ENCODE results near the gene RMI2.

Gene RMI2

DNA sequence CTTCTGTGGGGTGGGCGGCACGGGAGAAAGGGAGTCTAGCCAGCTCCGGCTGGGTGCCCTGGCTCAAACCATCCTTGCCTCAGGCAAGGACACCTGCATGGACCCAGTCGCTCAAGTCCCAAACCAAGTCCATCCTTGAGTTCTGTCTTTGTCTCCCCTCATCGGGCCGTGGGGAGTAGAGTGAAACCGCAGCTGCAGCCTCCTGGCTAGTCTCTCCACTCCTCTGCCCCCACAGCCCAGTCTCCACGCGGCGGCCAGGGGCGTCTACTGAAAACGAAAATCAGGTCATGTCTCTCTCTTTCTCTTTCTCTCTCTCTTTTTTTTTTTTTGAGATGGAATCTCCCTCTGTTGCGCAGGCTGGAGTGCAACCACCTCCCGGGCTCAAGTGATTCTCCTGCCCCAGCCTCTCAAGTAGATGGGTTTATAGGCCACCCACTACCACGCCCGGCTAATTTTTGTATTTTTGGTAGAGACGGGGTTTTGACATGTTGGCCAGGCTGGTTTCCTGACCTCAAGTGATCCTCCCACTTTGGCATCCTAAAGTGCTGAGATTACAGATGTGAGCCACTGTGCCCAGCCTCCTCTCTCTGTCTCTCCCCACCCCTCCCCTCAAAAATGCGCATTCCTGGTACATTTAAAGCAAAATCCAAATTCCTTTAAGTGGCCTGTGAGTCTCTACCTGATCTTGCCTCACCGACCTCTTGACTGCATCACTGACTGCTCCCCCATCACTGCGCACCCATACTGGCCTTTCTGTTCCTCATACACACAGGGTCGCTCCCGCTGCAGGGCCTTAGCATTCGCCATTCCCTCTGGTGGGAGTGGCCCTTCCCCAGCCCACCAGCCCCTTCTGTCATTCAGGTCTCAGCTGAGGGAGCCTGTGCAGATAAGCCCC is 17.7 kb upstream of the RMI2 start:
- in situ Hi-C loops (cut with HindIII; ENCODE audit: low sequenced_read_pairs): no loop called here

DNA sequence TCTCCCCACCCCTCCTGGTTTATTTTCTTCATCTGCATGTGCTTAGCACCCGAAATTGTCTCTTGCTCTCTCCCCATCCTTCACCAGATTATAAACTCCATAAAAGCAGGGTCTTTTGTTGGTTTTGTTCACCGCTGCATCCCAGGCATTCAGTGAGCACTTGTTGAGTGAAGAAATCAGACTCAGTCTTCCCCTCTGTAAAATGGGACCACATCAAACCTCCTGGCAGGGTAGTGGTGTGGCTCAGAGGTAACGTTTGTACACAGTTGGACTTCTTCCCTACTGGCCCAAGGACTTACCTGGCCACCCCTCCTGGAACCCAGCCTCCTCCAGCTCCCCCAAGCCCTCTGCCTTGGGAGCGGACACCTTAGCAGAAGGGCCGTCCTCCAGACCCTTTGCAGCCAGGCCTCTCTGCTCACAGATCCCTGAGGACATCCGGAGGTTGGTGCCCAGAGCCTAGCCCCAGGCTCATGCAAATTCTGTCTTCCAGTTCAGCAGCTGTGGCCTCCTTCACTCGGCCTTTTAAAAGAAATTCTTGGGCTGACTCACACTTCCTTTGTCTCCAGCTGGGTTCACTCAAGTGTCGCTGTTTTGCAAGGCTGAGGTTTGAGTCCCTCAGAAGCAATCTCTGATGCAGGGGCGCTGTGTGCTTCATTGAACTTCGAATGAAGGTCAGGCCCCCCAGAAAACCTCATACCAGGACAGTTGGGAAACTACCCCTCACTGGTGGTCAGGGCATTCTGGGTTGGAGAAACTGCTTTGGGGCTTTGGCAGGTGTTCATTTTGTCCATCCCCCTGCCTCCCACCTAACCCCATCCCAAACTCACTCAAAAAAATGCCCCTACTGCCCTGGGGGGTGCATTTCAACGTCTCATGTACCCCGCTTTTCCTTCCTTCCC is 16.8 kb upstream of the RMI2 start:
- in situ Hi-C loops (cut with HindIII; ENCODE audit: low sequenced_read_pairs): no loop called here

GRCh38 chr16:11329071-11329491 is 16.2 kb upstream of the RMI2 start:
- in situ Hi-C loops (cut with HindIII; ENCODE audit: low sequenced_read_pairs): no loop called here

DNA sequence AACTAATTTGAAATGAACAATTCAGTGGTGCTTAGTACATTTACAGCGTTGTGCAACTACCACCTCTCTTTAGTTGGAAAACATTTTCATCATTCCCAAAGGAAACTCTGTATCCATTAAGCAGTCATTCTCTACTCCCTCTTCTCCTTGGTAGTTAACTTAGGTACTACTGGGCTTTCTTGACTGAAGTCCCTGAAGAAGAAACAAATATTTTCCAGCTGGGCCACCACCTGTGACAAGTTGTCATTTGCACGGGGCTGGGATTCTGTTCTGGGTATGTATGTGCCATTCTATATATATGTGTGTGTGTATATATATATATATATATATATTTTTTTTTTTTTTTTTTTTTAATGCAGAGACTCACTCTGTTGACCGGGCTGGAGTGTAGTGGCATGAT is 15.4 kb upstream of the RMI2 start:
- in situ Hi-C loops (cut with HindIII; ENCODE audit: low sequenced_read_pairs): no loop called here

DNA sequence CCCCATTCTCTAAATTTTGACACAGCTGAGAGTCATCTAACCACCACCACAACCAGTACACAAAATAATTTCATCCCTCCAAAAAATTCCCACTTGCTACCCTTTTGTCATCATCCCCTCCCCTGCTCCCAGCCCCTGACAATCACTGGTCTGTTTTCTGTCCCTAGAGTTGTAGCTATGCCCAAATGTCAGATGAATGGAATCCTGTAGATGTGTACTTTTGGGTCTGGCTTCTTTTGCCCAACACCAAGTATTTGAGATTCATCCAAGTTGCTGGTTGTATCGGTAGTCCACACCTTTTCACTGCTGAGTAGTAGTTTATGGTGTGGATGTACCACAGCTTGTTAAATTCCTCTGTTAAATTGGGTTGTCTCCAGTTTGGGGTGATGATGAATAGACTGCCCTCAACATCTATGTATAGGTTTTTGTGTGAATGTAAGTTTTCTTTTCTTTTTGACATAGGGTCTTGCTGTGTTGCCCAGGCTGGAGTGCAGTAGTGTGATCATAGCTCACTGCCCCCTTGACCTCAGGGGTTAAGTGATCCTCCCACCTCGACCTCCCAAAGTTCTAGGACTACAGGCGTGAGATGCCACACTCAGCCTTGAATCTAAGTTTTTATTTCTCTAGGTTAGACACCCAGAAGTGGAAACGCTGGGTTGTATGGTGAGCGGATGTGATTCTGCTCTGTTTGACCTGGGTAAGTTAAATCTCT is 14.6 kb upstream of the RMI2 start:
- in situ Hi-C loops (cut with HindIII; ENCODE audit: low sequenced_read_pairs): no loop called here

GRCh38 chr16:11331967-11332366 is 13.3 kb upstream of the RMI2 start:
- in situ Hi-C loops (cut with HindIII; ENCODE audit: low sequenced_read_pairs): no loop called here

DNA sequence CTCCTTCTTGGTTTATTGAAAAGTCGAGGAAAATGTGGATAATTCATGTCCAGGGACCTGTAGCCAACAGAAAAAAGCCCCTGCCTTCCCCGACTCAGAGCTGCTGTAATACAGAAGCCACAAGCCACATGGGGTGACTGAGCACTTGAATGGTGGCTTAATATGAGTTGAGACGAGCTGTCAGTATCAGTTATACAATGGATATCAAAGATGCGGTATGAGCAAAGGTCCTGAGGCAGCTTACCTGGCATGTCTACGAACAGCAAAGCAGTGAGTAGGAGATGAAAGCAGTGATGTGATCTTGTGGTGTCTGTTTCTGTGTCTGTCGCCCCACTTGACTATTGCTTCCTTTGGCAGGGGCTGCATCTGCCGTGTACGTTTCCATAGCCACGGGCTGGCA is 12.2 kb upstream of the RMI2 start:
- in situ Hi-C loops (cut with HindIII; ENCODE audit: low sequenced_read_pairs): no loop called here

GRCh38 chr16:11333702-11334101 is 11.6 kb upstream of the RMI2 start:
- in situ Hi-C loops (cut with HindIII; ENCODE audit: low sequenced_read_pairs): no loop called here

DNA sequence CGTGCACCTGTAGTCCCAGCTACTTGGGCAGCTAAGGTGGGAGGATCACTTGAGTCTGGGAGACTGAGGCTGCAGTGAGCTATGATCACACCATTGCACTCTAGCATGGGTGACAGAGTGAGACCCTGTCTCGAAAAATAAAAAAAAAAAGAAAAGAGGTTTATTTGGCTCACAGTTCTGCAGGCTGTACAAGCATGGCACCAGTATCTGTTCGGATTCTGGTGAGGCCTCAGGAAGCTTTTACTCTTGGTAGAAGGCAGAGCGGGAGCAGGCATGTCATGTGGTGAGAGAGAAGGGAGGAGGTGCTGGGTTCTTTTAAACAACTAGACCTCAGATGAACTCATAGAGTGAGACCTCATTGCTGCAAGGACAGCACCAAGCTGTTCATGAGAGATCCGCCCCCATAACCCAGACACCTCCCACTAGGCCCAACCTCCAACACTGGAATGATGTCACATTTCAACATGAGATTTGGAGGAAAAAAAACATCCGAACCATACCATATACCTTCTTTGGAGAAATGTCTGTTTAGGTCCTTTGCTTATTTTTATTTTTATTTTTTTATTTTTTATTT is 10.3 kb upstream of the RMI2 start:
- in situ Hi-C loops (cut with HindIII; ENCODE audit: low sequenced_read_pairs): no loop called here

DNA sequence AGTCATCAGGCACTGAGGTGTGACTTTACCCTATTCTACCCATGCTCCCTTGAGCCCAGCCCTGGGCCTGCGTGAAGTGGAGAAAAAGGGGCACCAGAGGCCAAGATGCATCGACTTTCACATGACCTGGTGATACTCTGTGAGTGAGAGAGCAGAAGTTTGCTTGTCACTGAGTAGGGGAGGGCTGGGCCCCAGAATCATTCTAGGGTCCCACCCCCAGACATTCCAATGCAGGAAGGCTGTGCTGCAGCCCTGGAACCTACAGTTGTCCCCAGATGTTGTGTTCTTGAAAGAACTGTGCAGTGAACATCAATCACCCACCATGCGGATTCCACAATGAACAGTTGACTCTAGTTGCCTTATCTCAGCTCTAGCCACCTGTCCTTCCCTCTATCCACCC is 6.2 kb upstream of the RMI2 start:
- in situ Hi-C loops (cut with HindIII; ENCODE audit: low sequenced_read_pairs): no loop called here

GRCh38 chr16:11340710-11341109 is 4.5 kb upstream of the RMI2 start:
- in situ Hi-C loops (cut with HindIII; ENCODE audit: low sequenced_read_pairs): no loop called here

- in situ Hi-C loops (cut with HindIII; ENCODE audit: low sequenced_read_pairs): no loop called here
Measured at GRCh38 chr16:11341371-11341770, 3.9 kb upstream of the RMI2 start.

DNA sequence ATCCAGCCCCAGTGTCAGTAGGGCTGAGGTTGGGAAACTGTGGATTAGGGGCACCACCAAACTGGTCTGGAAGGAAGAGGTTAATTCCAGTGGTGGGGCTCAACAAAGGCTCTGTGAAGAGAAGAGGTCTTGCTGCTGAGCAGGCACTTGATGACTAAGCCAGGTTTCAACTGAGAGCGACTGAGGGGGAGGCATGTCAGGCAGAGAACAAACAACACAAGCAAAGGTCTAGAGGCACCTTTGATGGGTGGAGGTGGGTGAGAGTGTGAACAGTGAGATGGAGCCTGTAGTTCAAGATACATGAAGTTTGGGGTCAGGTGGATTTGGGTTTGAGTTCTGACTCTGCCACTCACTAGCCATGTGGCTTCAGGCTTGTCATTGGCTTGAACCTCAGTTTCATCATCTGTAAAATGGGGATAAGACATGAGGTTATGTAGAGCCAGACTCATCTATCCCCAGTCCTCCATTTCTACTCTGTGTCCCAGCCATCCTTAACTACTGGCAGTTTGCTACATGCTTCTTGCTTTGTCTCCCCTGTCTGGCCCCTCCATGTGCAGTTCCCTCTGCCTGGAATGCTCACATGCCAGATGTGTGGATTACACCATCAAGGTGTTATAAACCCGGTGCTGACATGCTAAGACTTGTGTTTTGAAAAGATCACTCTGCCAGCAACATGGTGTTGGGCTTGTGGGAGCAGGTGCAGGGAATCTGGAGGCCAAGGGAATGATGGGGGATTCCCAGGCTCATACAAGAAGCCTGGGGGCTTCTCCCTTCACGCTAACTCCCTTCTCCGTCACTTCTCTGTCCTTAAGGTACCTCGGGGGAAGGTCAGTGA is 3.0 kb upstream of the RMI2 start:
- in situ Hi-C loops (cut with HindIII; ENCODE audit: low sequenced_read_pairs): no loop called here

GRCh38 chr16:11346700-11347319 is 1.6 kb downstream of the RMI2 start:
- in situ Hi-C loops (cut with HindIII; ENCODE audit: low sequenced_read_pairs): no loop called here

GRCh38 chr16:11347831-11348230 is 2.6 kb downstream of the RMI2 start:
- in situ Hi-C loops (cut with HindIII; ENCODE audit: low sequenced_read_pairs): no loop called here

DNA sequence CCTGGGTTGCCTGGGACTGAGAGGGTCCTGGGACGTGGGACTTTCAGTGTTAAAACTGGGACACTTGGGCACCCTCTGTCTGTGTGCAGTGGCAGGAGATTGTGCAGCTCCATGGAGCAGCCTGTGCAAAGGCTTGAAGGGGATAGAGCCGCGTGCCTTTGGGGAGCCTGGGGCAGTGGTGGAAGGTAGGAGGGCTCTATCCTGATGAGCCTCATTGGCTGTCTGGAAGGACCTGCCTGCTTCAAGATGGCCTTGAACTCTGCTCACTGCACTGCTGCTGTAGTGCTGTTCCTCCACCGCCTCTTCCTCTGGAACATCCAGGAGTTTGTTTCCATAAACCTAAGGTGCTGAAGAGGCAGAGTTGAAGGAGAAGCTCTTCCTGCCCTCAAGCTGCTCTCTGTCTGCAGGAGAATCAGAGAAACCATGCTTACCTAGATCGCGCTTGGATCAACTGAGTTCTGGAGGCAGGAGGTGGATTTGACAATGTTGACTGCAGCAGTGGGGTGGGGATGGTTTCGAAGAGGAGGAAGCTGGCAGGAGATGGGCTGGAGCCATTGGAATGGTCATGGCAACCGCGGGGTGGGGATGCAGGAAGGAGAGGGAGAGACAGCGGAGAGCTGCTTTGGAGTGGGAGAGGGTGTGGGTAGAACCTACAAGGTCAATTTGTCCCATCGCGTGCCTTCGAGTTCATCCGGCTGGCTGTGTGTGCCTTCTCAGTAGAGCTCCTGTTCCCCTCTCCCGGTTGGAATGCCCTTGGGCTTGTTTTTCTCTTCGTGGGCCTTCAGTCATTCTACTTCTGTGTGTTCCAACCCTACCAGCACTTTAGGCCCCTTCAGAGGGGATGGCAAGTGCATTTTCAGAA is 3.7 kb downstream of the RMI2 start:
- in situ Hi-C loops (cut with HindIII; ENCODE audit: low sequenced_read_pairs): no loop called here

DNA sequence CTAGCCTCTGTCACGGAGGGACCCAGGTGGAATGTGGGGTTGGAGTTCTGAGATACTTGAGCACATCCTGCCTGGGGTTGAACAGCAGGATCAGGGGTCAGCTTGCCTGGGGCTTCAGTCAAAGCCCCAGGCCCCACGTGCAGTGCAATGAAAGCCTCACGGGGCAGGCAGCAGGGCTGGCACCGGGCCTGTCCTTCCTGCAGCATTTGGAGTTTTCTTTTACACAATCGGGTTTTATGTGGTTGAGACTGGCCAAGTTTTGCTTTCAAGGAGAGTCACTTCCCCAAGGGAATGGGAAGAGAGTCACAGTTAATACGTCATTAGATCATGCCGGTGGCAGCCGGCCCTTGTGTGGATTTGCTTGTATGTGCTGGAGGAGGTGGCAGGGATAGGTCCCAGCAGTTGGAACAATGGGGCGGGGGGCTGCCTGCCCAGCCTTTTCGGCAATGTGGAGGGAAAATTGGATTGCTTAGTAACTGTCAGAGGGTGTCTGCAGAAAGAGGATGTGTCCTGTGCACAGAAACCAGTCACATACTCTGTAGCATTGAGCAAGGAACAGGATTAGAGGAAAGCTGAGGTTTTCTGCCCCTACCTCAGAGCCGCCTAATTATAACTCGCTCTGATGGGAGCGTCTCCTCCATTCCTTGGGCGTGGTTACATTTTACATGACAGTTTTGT is 4.5 kb downstream of the RMI2 start:
- in situ Hi-C loops (cut with HindIII; ENCODE audit: low sequenced_read_pairs): no loop called here

- in situ Hi-C loops (cut with HindIII; ENCODE audit: low sequenced_read_pairs): no loop called here
Measured at GRCh38 chr16:11350519-11350918, 5.3 kb downstream of the RMI2 start.

Data from DLD1 (cell line).